ENCODE data around the gene TCEAL9. TPM values are rescaled to one million over a fixed set of nuclear protein-coding genes. Genes with fewer than 3 reads are reported as not detected.
A peak's percentile ranks its signal among the peaks of the same experiment; 100 is the strongest.

The TCEAL9 gene
- total RNA-seq, 2 donors from 2014 or later = 97.6 to 125 TPM

GRCh38 chrX:103330681-103331288 lies 25.5 kb upstream of the TCEAL9 start:
- Mint-ChIP-seq H3K27ac (peak overlapping the region; percentile 63), H3K27me3 (ENCODE audit: insufficient read depth) (peaks cover 6% of the 10 kb centered on the region), H3K9me3 (peaks cover 2% of the 10 kb centered on the region), H3K36me3 (ENCODE audit: low read depth) (no peaks in the 10 kb centered on the region), H3K4me1 (peaks cover 26% of the 10 kb centered on the region), H3K4me3 (peak overlapping the region; percentile 53)
- peak; percentile 83 for DNase-seq
- Histone ChIP-seq H3K27ac (ENCODE audit: low read depth, low read length) (peak overlapping the region; percentile 84), H3K9me3 (ENCODE audit: control insufficient read depth, low read length) (no peaks in the 10 kb centered on the region), H3K9ac (ENCODE audit: extremely low read depth, low read length, poor library complexity, severe bottlenecking) (peak overlapping the region; percentile 3), H3K4me3 (ENCODE audit: low read length) (no peak overlapping the region), H3K27me3 (ENCODE audit: control insufficient read depth, insufficient read depth, low read length, poor library complexity, severe bottlenecking) (no peaks in the 10 kb centered on the region), H3K36me3 (ENCODE audit: control insufficient read depth, insufficient read depth, low read length) (no peaks in the 10 kb centered on the region), H3K4me1 (ENCODE audit: control insufficient read depth, insufficient read depth, low read length) (no peaks in the 10 kb centered on the region)
- TF ChIP-seq, protein P1, sequence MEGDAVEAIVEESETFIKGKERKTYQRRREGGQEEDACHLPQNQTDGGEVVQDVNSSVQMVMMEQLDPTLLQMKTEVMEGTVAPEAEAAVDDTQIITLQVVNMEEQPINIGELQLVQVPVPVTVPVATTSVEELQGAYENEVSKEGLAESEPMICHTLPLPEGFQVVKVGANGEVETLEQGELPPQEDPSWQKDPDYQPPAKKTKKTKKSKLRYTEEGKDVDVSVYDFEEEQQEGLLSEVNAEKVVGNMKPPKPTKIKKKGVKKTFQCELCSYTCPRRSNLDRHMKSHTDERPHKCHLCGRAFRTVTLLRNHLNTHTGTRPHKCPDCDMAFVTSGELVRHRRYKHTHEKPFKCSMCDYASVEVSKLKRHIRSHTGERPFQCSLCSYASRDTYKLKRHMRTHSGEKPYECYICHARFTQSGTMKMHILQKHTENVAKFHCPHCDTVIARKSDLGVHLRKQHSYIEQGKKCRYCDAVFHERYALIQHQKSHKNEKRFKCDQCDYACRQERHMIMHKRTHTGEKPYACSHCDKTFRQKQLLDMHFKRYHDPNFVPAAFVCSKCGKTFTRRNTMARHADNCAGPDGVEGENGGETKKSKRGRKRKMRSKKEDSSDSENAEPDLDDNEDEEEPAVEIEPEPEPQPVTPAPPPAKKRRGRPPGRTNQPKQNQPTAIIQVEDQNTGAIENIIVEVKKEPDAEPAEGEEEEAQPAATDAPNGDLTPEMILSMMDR (conservative IDR thresholded peaks at IDR 0.05) = no peak
- WGBS, 2 experiments (ENCODE audit: insufficient coverage in 1 of 2, insufficient read length in 1 of 2) = 20 to 35% methylated on average over 1 to 16 of the region's 21 CpGs

GRCh38 chrX:103338663-103339062 lies 17.6 kb upstream of the TCEAL9 start:
- Mint-ChIP-seq H3K4me1 (peaks cover 21% of the 10 kb centered on the region), H3K27me3 (ENCODE audit: insufficient read depth) (no peaks in the 10 kb centered on the region), H3K27ac (no peak overlapping the region), H3K36me3 (ENCODE audit: low read depth) (no peaks in the 10 kb centered on the region), H3K4me3 (no peak overlapping the region), H3K9me3 (no peaks in the 10 kb centered on the region)
- Histone ChIP-seq H3K27me3 (ENCODE audit: control insufficient read depth, insufficient read depth, low read length, poor library complexity, severe bottlenecking) (peaks cover 5% of the 10 kb centered on the region), H3K4me3 (ENCODE audit: low read length) (no peak overlapping the region), H3K4me1 (ENCODE audit: control insufficient read depth, insufficient read depth, low read length) (no peaks in the 10 kb centered on the region), H3K9ac (ENCODE audit: extremely low read depth, low read length, poor library complexity, severe bottlenecking) (no peak overlapping the region), H3K9me3 (ENCODE audit: control insufficient read depth, low read length) (no peaks in the 10 kb centered on the region), H3K27ac (ENCODE audit: low read depth, low read length) (no peak overlapping the region), H3K36me3 (ENCODE audit: control insufficient read depth, insufficient read depth, low read length) (no peaks in the 10 kb centered on the region)
- TF ChIP-seq, protein P1 (conservative IDR thresholded peaks at IDR 0.05) = no peak
- 94% methylated on average over 2 of the region's 3 CpGs; no CpG with 5 or more reads in 1 of the 2 experiments for WGBS, 2 experiments (ENCODE audit: insufficient coverage in 1 of 2, insufficient read length in 1 of 2)
- no peak for DNase-seq

GRCh38 chrX:103343105-103343504 lies 13.2 kb upstream of the TCEAL9 start:
- no peaks in the 10 kb centered on the region for H3K36me3 Mint-ChIP-seq (ENCODE audit: low read depth)
- no peaks in the 10 kb centered on the region for H3K27me3 ChIP-seq (ENCODE audit: control insufficient read depth, insufficient read depth, low read length, poor library complexity, severe bottlenecking)
- DNase-seq = peak; percentile 74
- 46% methylated on average over 1 of the region's 2 CpGs; no CpG with 5 or more reads in 1 of the 2 experiments for WGBS, 2 experiments (ENCODE audit: insufficient coverage in 1 of 2, insufficient read length in 1 of 2)
- H3K4me1 Mint-ChIP-seq = peaks cover 17% of the 10 kb centered on the region
- H3K4me1 ChIP-seq (ENCODE audit: control insufficient read depth, insufficient read depth, low read length) = no peaks in the 10 kb centered on the region
- peaks cover 2% of the 10 kb centered on the region for H3K9me3 Mint-ChIP-seq
- H3K27me3 Mint-ChIP-seq (ENCODE audit: insufficient read depth) = peaks cover 7% of the 10 kb centered on the region
- H3K9me3 ChIP-seq (ENCODE audit: control insufficient read depth, low read length) = no peaks in the 10 kb centered on the region
- no peak overlapping the region for H3K4me3 Mint-ChIP-seq
- TF ChIP-seq, protein P1 (conservative IDR thresholded peaks at IDR 0.05) = peak; percentile 81
- H3K36me3 ChIP-seq (ENCODE audit: control insufficient read depth, insufficient read depth, low read length) = no peaks in the 10 kb centered on the region
- H3K27ac Mint-ChIP-seq = no peak overlapping the region
- H3K4me3 ChIP-seq (ENCODE audit: low read length) = no peak overlapping the region
- H3K27ac ChIP-seq (ENCODE audit: low read depth, low read length) = no peak overlapping the region
- H3K9ac ChIP-seq (ENCODE audit: extremely low read depth, low read length, poor library complexity, severe bottlenecking) = no peak overlapping the region

Measured in endodermal cell (in vitro differentiated cells).